DMS 273 (cell line): ENCODE data around the gene HNRNPLL.
A peak's percentile ranks its signal among the peaks of the same experiment; 100 is the strongest.

Source experiments
- DNase-seq: peaks from one replicate; lab custom pipeline; 2025; ENCODE audit not compliant: unreplicated experiment; lab: John Stamatoyannopoulos, UW

Gene HNRNPLL

GRCh38 chr2:38533757-38534545 is 68.8 kb downstream of the HNRNPLL start:
- no peak for DNase-seq

GRCh38 chr2:38533180-38533579 is 69.5 kb downstream of the HNRNPLL start:
- DNase-seq: no peak

DNA sequence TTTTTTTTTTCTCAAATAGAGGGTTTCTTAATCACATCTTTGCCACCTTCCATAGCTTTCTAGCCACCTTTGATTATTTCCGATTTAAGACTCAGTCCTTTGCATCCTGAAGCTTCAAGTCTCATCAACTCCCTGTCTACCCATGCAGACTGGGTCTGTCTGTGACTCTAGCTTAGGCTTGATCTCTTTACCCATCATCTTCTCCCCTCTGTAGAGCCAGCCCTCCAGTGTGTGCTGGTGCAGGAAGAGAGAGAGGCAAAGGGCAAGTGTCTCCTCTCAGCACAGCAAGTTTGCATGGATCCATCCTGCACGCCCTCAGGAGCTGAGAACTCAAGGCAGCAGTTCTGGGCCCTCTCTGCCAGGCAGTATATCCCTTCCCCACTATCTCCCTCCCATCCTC is 70.4 kb downstream of the HNRNPLL start:
- no peak for DNase-seq

- no peak for DNase-seq
These were observed 73.5 kb downstream of the HNRNPLL start for GRCh38 chr2:38529208-38529607.

DNA sequence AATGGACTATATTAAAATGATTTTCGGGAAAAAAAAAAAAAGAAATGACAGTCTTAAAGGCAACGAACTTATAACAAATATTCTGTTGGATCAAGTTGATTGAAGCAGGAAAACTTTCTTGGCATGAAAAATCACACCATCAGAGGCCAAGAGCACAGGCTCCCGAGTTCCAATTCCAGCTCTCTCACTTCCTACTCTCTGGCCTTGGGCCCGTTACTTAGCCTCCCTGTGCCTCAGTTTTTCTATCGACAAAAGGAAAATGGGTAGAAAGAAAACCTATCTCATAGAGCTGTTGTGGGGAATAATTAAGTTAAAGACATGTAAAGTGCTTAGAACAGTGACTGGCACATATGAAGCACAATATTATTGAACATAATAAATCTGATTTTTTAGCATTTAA is 74.2 kb downstream of the HNRNPLL start:
- DNase-seq: no peak

GRCh38 chr2:38528008-38528442 is 74.7 kb downstream of the HNRNPLL start:
- peak; percentile 93 for DNase-seq

GRCh38 chr2:38527338-38528007 is 75.3 kb downstream of the HNRNPLL start:
- DNase-seq: no peak

- peak; percentile 11 for DNase-seq
These were observed 76.5 kb downstream of the HNRNPLL start for GRCh38 chr2:38526195-38526594.

GRCh38 chr2:38524580-38524979 is 78.1 kb downstream of the HNRNPLL start:
- peak; percentile 17 for DNase-seq

GRCh38 chr2:38523728-38524437 is 78.8 kb downstream of the HNRNPLL start:
- peak; percentile 58 for DNase-seq

DNA sequence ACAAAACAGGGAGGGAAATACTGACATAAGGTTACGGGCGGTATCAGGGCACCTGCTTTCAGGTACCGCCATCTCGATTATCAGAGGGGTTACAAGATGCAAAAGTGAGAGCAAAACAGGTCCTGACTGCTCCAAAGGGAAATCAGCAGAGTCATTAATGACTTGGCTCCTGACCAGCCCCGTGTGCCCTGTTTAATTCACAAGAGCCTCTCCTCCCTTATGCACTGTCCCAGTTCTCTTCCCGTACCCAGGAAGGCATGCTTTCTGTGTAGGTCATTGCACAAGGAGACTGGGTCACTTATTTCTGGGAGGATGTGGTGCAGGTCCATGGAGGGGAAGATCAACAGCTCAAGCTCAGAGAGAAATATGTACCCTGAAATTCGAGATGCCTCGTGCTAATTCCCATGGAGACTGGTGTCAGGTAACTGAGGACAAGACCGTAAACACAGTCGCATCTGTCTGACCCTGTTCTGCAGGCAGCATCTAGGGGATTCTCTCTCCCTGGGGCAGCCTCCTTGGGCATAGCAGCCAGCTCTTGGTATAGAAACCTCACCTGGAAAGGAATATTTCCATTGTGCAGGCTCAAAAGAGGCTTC is 79.9 kb downstream of the HNRNPLL start:
- peak; percentile 81 for DNase-seq

DNA sequence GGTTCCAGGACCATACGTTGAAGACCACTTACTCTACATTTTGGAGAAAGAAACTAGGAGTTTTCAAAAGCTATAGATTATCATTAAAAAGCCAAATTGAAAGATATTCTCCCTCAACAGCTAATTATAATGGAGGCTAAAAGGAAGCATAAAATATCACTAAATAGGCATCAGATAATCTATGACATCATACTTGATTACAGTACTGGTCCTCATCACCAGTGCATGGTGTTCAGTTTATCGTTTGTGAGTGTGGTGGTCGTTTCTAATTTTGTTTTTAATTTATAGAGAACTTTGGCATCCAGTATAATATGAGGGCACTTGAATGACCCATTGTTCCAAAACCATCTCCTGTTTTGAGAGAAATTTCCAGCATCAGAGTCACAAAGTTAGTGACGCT is 80.9 kb downstream of the HNRNPLL start:
- DNase-seq: no peak

- DNase-seq: no peak
These were observed 85.4 kb downstream of the HNRNPLL start for GRCh38 chr2:38517284-38517683.

DNA sequence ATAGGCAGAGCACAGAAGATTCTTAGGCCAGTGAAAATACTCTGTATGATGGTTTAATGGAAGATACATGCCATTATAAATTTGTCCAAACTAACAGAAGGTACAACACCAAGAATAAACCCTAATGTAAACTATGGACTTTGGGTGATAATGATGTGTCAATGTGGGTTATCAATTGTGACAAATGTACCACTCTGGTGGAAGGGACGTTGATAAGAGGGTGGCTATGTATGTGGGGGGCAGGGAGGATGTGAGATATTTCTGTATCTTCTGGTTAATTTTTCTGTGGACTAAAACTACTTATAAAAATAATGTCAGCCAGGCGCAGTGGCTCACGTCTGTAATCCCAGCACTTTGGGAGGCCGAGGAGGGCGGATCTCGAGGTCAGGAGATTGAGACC is 86.2 kb downstream of the HNRNPLL start:
- DNase-seq: no peak

GRCh38 chr2:38516122-38516521 is 86.6 kb downstream of the HNRNPLL start:
- DNase-seq: no peak

GRCh38 chr2:38515155-38516074 is 87.3 kb downstream of the HNRNPLL start:
- no peak for DNase-seq

DNA sequence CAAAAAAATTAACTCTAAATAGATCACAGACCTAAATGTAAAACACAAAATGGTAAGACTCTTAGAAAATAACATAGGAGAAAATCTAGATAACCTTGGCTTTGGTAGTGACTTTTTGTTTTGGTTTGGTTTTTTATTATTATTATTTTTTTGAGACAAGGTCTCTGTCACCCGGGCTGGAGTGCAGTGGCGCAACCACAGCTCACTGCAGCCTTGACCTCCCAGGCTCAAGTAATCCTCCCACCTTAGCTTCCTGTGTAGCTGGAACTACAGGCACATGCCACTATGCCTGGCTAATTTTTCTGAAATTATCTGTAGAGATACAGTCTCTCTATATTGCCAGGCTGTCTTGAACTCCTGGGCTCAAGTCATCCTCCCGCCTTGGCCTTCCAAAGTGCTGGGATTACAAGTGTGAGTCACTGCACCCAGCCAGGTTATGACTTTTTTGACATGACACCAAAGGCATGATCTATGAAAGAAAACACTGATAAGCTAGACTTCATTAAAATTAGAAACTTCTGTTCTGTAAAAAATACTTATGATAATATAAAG is 88.0 kb downstream of the HNRNPLL start:
- no peak for DNase-seq

GRCh38 chr2:38512211-38512610 is 90.5 kb downstream of the HNRNPLL start:
- DNase-seq: no peak
